ES-I3 (cell line): ENCODE measurements around the gene RPL18A.

Experiments used
- H3K36me3 ChIP-seq: 2 replicates; pipeline ENCODE4 v1.6.1; 2013; ENCODE audit warnings: mild to moderate bottlenecking, low read length, control low read depth, moderate library complexity; ENCODE audit not compliant: insufficient read depth
- H3K4me1 ChIP-seq: 2 replicates; pipeline ENCODE4 v1.6.1; 2013; ENCODE audit warnings: mild to moderate bottlenecking, control low read depth, low read length; ENCODE audit not compliant: insufficient read depth
- H3K9ac ChIP-seq: 2 replicates; pipeline ENCODE4 v1.6.1; 2013; ENCODE audit warnings: low read depth, mild to moderate bottlenecking, low read length, moderate library complexity
- H3K9me3 ChIP-seq: 2 replicates; pipeline ENCODE4 v1.6.1; 2013; ENCODE audit warnings: mild to moderate bottlenecking, low read length, moderate library complexity; ENCODE audit not compliant: control insufficient read depth, insufficient read depth

Gene RPL18A

GRCh38 chr19:17888260-17888659 lies 28.6 kb downstream of the RPL18A start:
- Histone ChIP-seq H3K9me3 (no peaks in the 10 kb centered on the region), H3K4me1 (no peaks in the 10 kb centered on the region), H3K36me3 (no peaks in the 10 kb centered on the region), H3K9ac (no peak overlapping the region)

GRCh38 chr19:17889609-17890214 lies 30.0 kb downstream of the RPL18A start:
- H3K4me1 ChIP-seq, result no peaks in the 10 kb centered on the region
- no peak overlapping the region for H3K9ac ChIP-seq
- no peaks in the 10 kb centered on the region for H3K36me3 ChIP-seq
- H3K9me3 ChIP-seq, result no peaks in the 10 kb centered on the region

GRCh38 chr19:17893766-17894165 lies 34.1 kb downstream of the RPL18A start:
- no peaks in the 10 kb centered on the region for H3K36me3 ChIP-seq
- no peaks in the 10 kb centered on the region for H3K4me1 ChIP-seq
- no peaks in the 10 kb centered on the region for H3K9me3 ChIP-seq
- H3K9ac ChIP-seq, result no peak overlapping the region

GRCh38 chr19:17902701-17903100 lies 43.0 kb downstream of the RPL18A start:
- Histone ChIP-seq H3K4me1 (no peaks in the 10 kb centered on the region), H3K9me3 (peaks cover 9% of the 10 kb centered on the region), H3K9ac (no peak overlapping the region), H3K36me3 (no peaks in the 10 kb centered on the region)

- Histone ChIP-seq H3K36me3 (no peaks in the 10 kb centered on the region), H3K4me1 (peaks cover 4% of the 10 kb centered on the region; the same call in 1 of the 2 replicates), H3K9ac (no peak overlapping the region), H3K9me3 (no peaks in the 10 kb centered on the region)
Measured at GRCh38 chr19:17908244-17908643, 48.5 kb downstream of the RPL18A start.

- Histone ChIP-seq H3K36me3 (no peaks in the 10 kb centered on the region), H3K4me1 (peaks cover 4% of the 10 kb centered on the region; the same call in 1 of the 2 replicates), H3K9me3 (no peaks in the 10 kb centered on the region), H3K9ac (no peak overlapping the region)
Measured at GRCh38 chr19:17909003-17909732, 49.5 kb downstream of the RPL18A start.

GRCh38 chr19:17910791-17911360 lies 51.2 kb downstream of the RPL18A start:
- no peaks in the 10 kb centered on the region for H3K9me3 ChIP-seq
- no peak overlapping the region for H3K9ac ChIP-seq
- no peaks in the 10 kb centered on the region for H3K36me3 ChIP-seq
- H3K4me1 ChIP-seq, result peaks cover 4% of the 10 kb centered on the region; the same call in 1 of the 2 replicates
